Spleen (tissue), 11 donors: Measurements from ENCODE around the gene COL25A1. TPM values are rescaled to one million over a fixed set of nuclear protein-coding genes. Genes with fewer than 3 reads are reported as not detected.

Source experiments
- DNase-seq: peaks from one replicate; pipeline ENCODE4 v3.0.0-alpha.2; 2020
- H3K27ac ChIP-seq, 8 donors: fragments of 200-600 bp; sonication (generic) in 7 of 8; 1 replicate in 4 of 8; 2 replicates in 4 of 8; pipeline versions ENCODE4 v1.5.0 to v1.8.0; 2016 to 2021; ENCODE audit warnings: inconsistent platforms in 4 of 8, mild to moderate bottlenecking in 4 of 8, moderate library complexity in 1 of 8
- H3K27me3 ChIP-seq, 7 donors: fragments of 200-600 bp; sonication (generic) in 6 of 7; replicated peaks in 1 of 7; 1 replicate in 4 of 7; 2 replicates in 3 of 7; pipeline versions ENCODE4 v1.5.0 to v1.8.0; 2016 to 2021; ENCODE audit warnings: inconsistent platforms in 3 of 7, mild to moderate bottlenecking in 1 of 7
- H3K36me3 ChIP-seq, 6 donors: fragments of 200-600 bp; sonication (generic) in 5 of 6; 1 replicate in 4 of 6; 2 replicates in 2 of 6; pipeline versions ENCODE4 v1.5.0 to v1.8.0; 2016 to 2021; ENCODE audit warnings: inconsistent platforms in 2 of 6
- H3K4me1 ChIP-seq, 6 donors: fragments of 200-600 bp; sonication (generic) in 5 of 6; 1 replicate in 3 of 6; 2 replicates in 3 of 6; pipeline versions ENCODE4 v1.5.0 to v1.8.0; 2016 to 2021; ENCODE audit warnings: inconsistent platforms in 3 of 6
- H3K4me3 ChIP-seq, 8 donors: fragments of 200-600 bp; sonication (generic) in 7 of 8; 1 replicate in 4 of 8; 2 replicates in 4 of 8; pipeline versions ENCODE4 v1.5.0 to v1.8.0; 2016 to 2021; ENCODE audit warnings: inconsistent platforms in 4 of 8, mild to moderate bottlenecking in 4 of 8, moderate library complexity in 2 of 8
- H3K9me3 ChIP-seq, 8 donors: fragments of 200-600 bp; sonication (generic) in 7 of 8; 1 replicate in 4 of 8; 2 replicates in 4 of 8; pipeline versions ENCODE4 v1.5.0 to v1.8.0; 2016 to 2021; ENCODE audit warnings: inconsistent platforms in 4 of 8
- CTCF ChIP-seq, 11 experiments: fragments of 200-600 bp in 7 of 11; fragments of 450-650 bp in 4 of 11; sonication (generic) in 4 of 11; IDR thresholded peaks in 8 of 11; conservative IDR thresholded peaks in 3 of 11; 1 replicate in 7 of 11; 2 replicates in 4 of 11; pipeline versions ENCODE4 v1.4.0 to v1.8.0; 2016 to 2021; ENCODE audit warnings: antibody characterized with exemption in 11 of 11, inconsistent platforms in 4 of 11, mild to moderate bottlenecking in 1 of 11
- POLR2A ChIP-seq, 3 donors: fragments of 450-650 bp; IDR thresholded peaks; one replicate each; pipeline ENCODE4 v1.5.1; 2017; ENCODE audit warnings: antibody characterized with exemption in 3 of 3, mild to moderate bottlenecking in 1 of 3
- POLR2AphosphoS5 ChIP-seq, 3 donors: sonication (generic); formaldehyde crosslinking; IDR thresholded peaks; one replicate each; pipeline ENCODE4 v1.5.1; 2017; ENCODE audit warnings: antibody characterized with exemption in 3 of 3
- WGBS, 5 donors: extraction: QIAGEN DNeasy Blood & Tissue Kit in 3 of 5; methylation state at CpG; one replicate each; pipeline versions ENCODE4 v1.1.5 to v1.1.7; 2013 to 2018; 5-methylcytosine and 5-hydroxymethylcytosine counted together
- intact Hi-C: fragments of 100-400 bp; cut with DNase I; formaldehyde crosslinking; loops from one replicate; pipeline ENCODE4 v1.15.0; 2023; ENCODE audit warnings: low total_unique reads
- polyA plus RNA-seq, 3 donors: library from polyadenylated mRNA; stranded (reverse); fragments of 200-250 nt; gene quantifications; one replicate each; pipeline ENCODE4 v1.2.1, GENCODE V29; 2013
- total RNA-seq, 7 donors: library from RNA; depleted of rRNA in 3 of 7; stranded (reverse); fragments of >200 nt in 3 of 7; fragmentation: NEBNext Ultra II Directional in 4 of 7; extraction: Animal tissue kit (Norgen Biotek cat#: 25700) in 4 of 7; gene quantifications; one replicate each; pipeline versions ENCODE4 v1.1.0 to v1.2.1, GENCODE V29; 2016 to 2021
- donor health status: healthy with polysubstance abuse.
- donor health status: DM: no; HTN: no; CAD: no; lungs with moderate emphysema.
- donor health status: DM: no; HTN: no; CAD: no.
- donor health status: Bipolar disorder and iron deficiency.
- donor health status: healthy.
- donor health status: DM: no; HTN: no; CAD: no.
- donor health status: DM: yes; HTN: yes; CAD: no.

COL25A1 gene
- total and polyA plus RNA-seq, 10 donors = 0.06 to 1.9 (median 0.57) TPM; not detected in 1

GRCh38 chr4:108954880-108955279 is 347.6 kb downstream of the COL25A1 start:
- Histone ChIP-seq H3K27ac (no peak overlapping the region), H3K9me3 (no peaks in the 10 kb centered on the region), H3K4me1 (no peaks in the 10 kb centered on the region), H3K4me3 (no peak overlapping the region), H3K27me3 (no peaks in the 10 kb centered on the region), H3K36me3 (no peaks in the 10 kb centered on the region)
- DNase-seq = no peak
- 82 to 96% (median 87%) methylated on average over 3 of the region's 3 CpGs for WGBS, 5 donors
- intact Hi-C loops = no loop called here
- TF ChIP-seq CTCF (IDR thresholded peaks at IDR 0.05 in 8 of 11, conservative IDR thresholded peaks at IDR 0.05 in 3 of 11) = no peak
- TF ChIP-seq POLR2A (IDR thresholded peaks at IDR 0.05) = no peak
- TF ChIP-seq POLR2AphosphoS5 (IDR thresholded peaks at IDR 0.05) = no peak

GRCh38 chr4:108953941-108954340 is 348.5 kb downstream of the COL25A1 start:
- H3K4me3 ChIP-seq = no peak overlapping the region
- H3K9me3 ChIP-seq = no peaks in the 10 kb centered on the region
- H3K36me3 ChIP-seq = no peaks in the 10 kb centered on the region
- DNase-seq = no peak
- intact Hi-C loops = no loop called here
- H3K27me3 ChIP-seq = no peaks in the 10 kb centered on the region
- WGBS, 5 donors = 80 to 88% (median 82%) methylated on average over 4 of the region's 4 CpGs
- no peak for TF ChIP-seq POLR2A (IDR thresholded peaks at IDR 0.05)
- TF ChIP-seq POLR2AphosphoS5 (IDR thresholded peaks at IDR 0.05) = no peak
- TF ChIP-seq CTCF (IDR thresholded peaks at IDR 0.05 in 8 of 11, conservative IDR thresholded peaks at IDR 0.05 in 3 of 11) = no peak
- no peaks in the 10 kb centered on the region for H3K4me1 ChIP-seq
- no peak overlapping the region for H3K27ac ChIP-seq

GRCh38 chr4:108950158-108950915 is 352.1 kb downstream of the COL25A1 start:
- no peak for TF ChIP-seq POLR2AphosphoS5 (IDR thresholded peaks at IDR 0.05)
- no peak for TF ChIP-seq CTCF (IDR thresholded peaks at IDR 0.05 in 8 of 11, conservative IDR thresholded peaks at IDR 0.05 in 3 of 11)
- no peak for TF ChIP-seq POLR2A (IDR thresholded peaks at IDR 0.05)
- intact Hi-C loops = no loop called here
- no peak overlapping the region for H3K27ac ChIP-seq
- no peaks in the 10 kb centered on the region for H3K9me3 ChIP-seq
- 71 to 87% (median 78%) methylated on average over 6 of the region's 6 CpGs for WGBS, 5 donors
- DNase-seq = no peak
- no peak overlapping the region for H3K4me3 ChIP-seq
- H3K4me1 ChIP-seq = no peaks in the 10 kb centered on the region
- no peaks in the 10 kb centered on the region for H3K27me3 ChIP-seq
- H3K36me3 ChIP-seq = no peaks in the 10 kb centered on the region

- H3K4me3 ChIP-seq = no peak overlapping the region
- no peak for DNase-seq
- TF ChIP-seq CTCF (IDR thresholded peaks at IDR 0.05 in 8 of 11, conservative IDR thresholded peaks at IDR 0.05 in 3 of 11) (no peak), POLR2A (IDR thresholded peaks at IDR 0.05) (no peak)
- H3K9me3 ChIP-seq = no peaks in the 10 kb centered on the region
- H3K27ac ChIP-seq = no peak overlapping the region
- no peaks in the 10 kb centered on the region for H3K27me3 ChIP-seq
- intact Hi-C loops = no loop called here
- H3K4me1 ChIP-seq = no peaks in the 10 kb centered on the region
- no peaks in the 10 kb centered on the region for H3K36me3 ChIP-seq
Observed at GRCh38 chr4:108947526-108947925, 354.9 kb downstream of the COL25A1 start.
